Pancreas (tissue), 10 donors: Measurements from ENCODE around the gene PEX6. TPM values are rescaled to one million over a fixed set of nuclear protein-coding genes. Genes with fewer than 3 reads are reported as not detected.

ENCODE experiments used
- ATAC-seq, 4 donors: fragments of 200-7000 bp; cut with Tn5 transposase; one replicate each; pipeline versions ENCODE4 v1.8.0 to v1.9.1; 2020; ENCODE audit warnings: mild to moderate bottlenecking in 4 of 4, moderate library complexity in 4 of 4
- DNase-seq, 6 donors: peaks; one replicate each; pipeline ENCODE4 v3.0.0-alpha.2; 2020
- FAIRE-seq: peaks from 2 replicates; lab custom pipeline; 2012; peaks lifted over from hg19 to GRCh38; lab: Jason Lieb, UNC
- H3K27ac ChIP-seq, 4 donors: fragments of 200-600 bp; sonication (generic); 1 replicate in 3 of 4; 2 replicates in 1 of 4; pipeline versions ENCODE4 v1.5.0 to v1.8.0; 2020
- H3K27me3 ChIP-seq, 4 donors: fragments of 200-600 bp; one replicate each; pipeline ENCODE4 v1.8.0; 2021
- H3K36me3 ChIP-seq, 3 donors: fragments of 200-600 bp; sonication (generic) in 1 of 3; one replicate each; pipeline versions ENCODE4 v1.5.0 to v1.8.0; 2020 to 2021
- H3K4me1 ChIP-seq, 3 donors: fragments of 200-600 bp; one replicate each; pipeline ENCODE4 v1.8.0; 2021
- H3K4me3 ChIP-seq, 4 donors: fragments of 200-600 bp; sonication (generic) in 2 of 4; one replicate each; pipeline versions ENCODE4 v1.5.0 to v1.8.0; 2020 to 2021
- H3K9me3 ChIP-seq, 4 donors: fragments of 200-600 bp; one replicate each; pipeline ENCODE4 v1.8.0; 2021
- CTCF ChIP-seq, 4 donors: fragments of 200-600 bp; sonication (generic) in 3 of 4; IDR thresholded peaks; one replicate each; pipeline versions ENCODE4 v1.5.0 to v1.8.0; 2021; ENCODE audit warnings: antibody characterized with exemption in 4 of 4
- WGBS, 2 donors: extraction: QIAGEN DNeasy Blood & Tissue Kit; methylation state at CpG; one replicate each; pipeline ENCODE4 v1.1.7; 2013; 5-methylcytosine and 5-hydroxymethylcytosine counted together
- intact Hi-C, 3 donors: fragments of 100-400 bp; cut with DNase I; formaldehyde crosslinking; loops; one replicate each; pipeline versions ENCODE4 v1.11.1 to v1.14.2; 2022
- polyA plus RNA-seq, 2 donors: library from polyadenylated mRNA; stranded (reverse); fragments of 200-250 nt; gene quantifications; one replicate each; pipeline ENCODE4 v1.2.3, GENCODE V29; 2013
- total RNA-seq, 6 donors: library from RNA; stranded (reverse); fragmentation: NEBNext Ultra II Directional in 4 of 6; extraction: Animal tissue kit (Norgen Biotek cat#: 25700) in 4 of 6; gene quantifications; one replicate each; pipeline versions ENCODE4 v1.2.1 to v1.2.4, GENCODE V29; 2021 to 2023
- donor health status: healthy with polysubstance abuse.
- donor health status: DM: no; HTN: no; CAD: no; lungs with moderate emphysema.
- donor health status: DM: no; HTN: no; CAD: no.
- donor health status: control.
- donor health status: control.
- donor health status: Bipolar disorder and iron deficiency.
- donor health status: DM: yes; HTN: yes; CAD: no.
- donor health status: DM: no; HTN: no; CAD: no.
- donor health status: DM: no; HTN: no; CAD: no.
- donor health status: DM: yes; HTN: yes; CAD: no.

The PEX6 gene
- total and polyA plus RNA-seq, 8 donors: 11.4 to 24.3 (median 17.6) TPM

- no peaks in the 10 kb centered on the region for H3K9me3 ChIP-seq
- peak; percentile 85 to 89 (median 87) for ATAC-seq
- no peak for FAIRE-seq
- no peaks in the 10 kb centered on the region for H3K27me3 ChIP-seq
- peaks cover 6 to 19% (median 6%) of the 10 kb centered on the region in 3 donors for H3K36me3 ChIP-seq
- intact Hi-C loops: no loop called here
- H3K4me3 ChIP-seq: no peak overlapping the region
- peak; percentile 58 to 94 (median 87) for DNase-seq
- WGBS, 2 donors: 33 to 37% methylated on average over 9 of the region's 9 CpGs
- H3K27ac ChIP-seq: peak overlapping the region; percentile 69 to 87 (median 80)
- peaks cover 22 to 28% (median 28%) of the 10 kb centered on the region in 3 donors for H3K4me1 ChIP-seq
- no peak for TF ChIP-seq CTCF (IDR thresholded peaks at IDR 0.05)
These were observed 39.8 kb downstream of the PEX6 start for GRCh38 chr6:42938987-42939809.

GRCh38 chr6:42938428-42938796 lies 40.6 kb downstream of the PEX6 start:
- Histone ChIP-seq H3K27me3 (no peaks in the 10 kb centered on the region), H3K4me1 (peaks cover 22 to 28% (median 28%) of the 10 kb centered on the region in 3 donors), H3K27ac (peak overlapping the region; percentile 69 to 87 (median 80)), H3K4me3 (no peak overlapping the region), H3K36me3 (peaks cover 6 to 20% (median 7%) of the 10 kb centered on the region in 3 donors), H3K9me3 (no peaks in the 10 kb centered on the region)
- ATAC-seq (no peak), DNase-seq (no peak), FAIRE-seq (no peak)
- no peak for TF ChIP-seq CTCF (IDR thresholded peaks at IDR 0.05)
- intact Hi-C loops: no loop called here
- WGBS, 2 donors: 58 to 60% methylated on average over 5 of the region's 5 CpGs

GRCh38 chr6:42937548-42938427 lies 41.2 kb downstream of the PEX6 start:
- H3K4me3 ChIP-seq: no peak overlapping the region
- peak overlapping the region; percentile 69 to 87 (median 80) for H3K27ac ChIP-seq
- no peak for FAIRE-seq
- peaks cover 24 to 28% (median 28%) of the 10 kb centered on the region in 3 donors for H3K4me1 ChIP-seq
- peak in 3 of 6 donors; percentile 36 to 54 (median 43) for DNase-seq
- TF ChIP-seq CTCF (IDR thresholded peaks at IDR 0.05): no peak
- intact Hi-C loops: no loop called here
- peaks cover 6 to 20% (median 7%) of the 10 kb centered on the region in 3 donors for H3K36me3 ChIP-seq
- no peaks in the 10 kb centered on the region for H3K9me3 ChIP-seq
- 73 to 75% methylated on average over 13 of the region's 13 CpGs for WGBS, 2 donors
- H3K27me3 ChIP-seq: no peaks in the 10 kb centered on the region
- ATAC-seq: peak in 2 of 4 donors; percentile 9 to 11

GRCh38 chr6:42936398-42936797 lies 42.6 kb downstream of the PEX6 start:
- no peaks in the 10 kb centered on the region for H3K27me3 ChIP-seq
- 87 to 92% methylated on average over 11 of the region's 11 CpGs for WGBS, 2 donors
- ATAC-seq: no peak

More at GRCh38 chr6:42936398-42936797, 42.6 kb downstream of the PEX6 start:
- DNase-seq: no peak
- H3K4me3 ChIP-seq: no peak overlapping the region
- no peak overlapping the region for H3K27ac ChIP-seq
- H3K36me3 ChIP-seq: peaks cover 6 to 20% (median 7%) of the 10 kb centered on the region in 3 donors
- intact Hi-C loops: no loop called here
- no peak for TF ChIP-seq CTCF (IDR thresholded peaks at IDR 0.05)
- peaks cover 28 to 35% (median 30%) of the 10 kb centered on the region in 3 donors for H3K4me1 ChIP-seq
- no peak for FAIRE-seq
- no peaks in the 10 kb centered on the region for H3K9me3 ChIP-seq
